OCI-LY7 (cell line): Measurements from ENCODE around the gene SLC17A7.

Source experiments
- EZH2phosphoT487 ChIP-seq: fragments of 200-600 bp; sonication (generic); IDR thresholded peaks from 2 replicates; pipeline ENCODE4 v1.6.1; 2018; ENCODE audit warnings: low read depth, borderline replicate concordance, mild to moderate bottlenecking, mixed run types, antibody characterized with exemption, low read length, moderate library complexity, mixed read lengths
- TF ChIP-seq, protein P1 (sequence below): fragments of 200-600 bp; sonication (generic); conservative IDR thresholded peaks from 2 replicates; pipeline ENCODE4 v1.5.1; 2014; ENCODE audit warnings: mild to moderate bottlenecking, antibody characterized with exemption, low read length, moderate library complexity, mixed read lengths

DNA sequence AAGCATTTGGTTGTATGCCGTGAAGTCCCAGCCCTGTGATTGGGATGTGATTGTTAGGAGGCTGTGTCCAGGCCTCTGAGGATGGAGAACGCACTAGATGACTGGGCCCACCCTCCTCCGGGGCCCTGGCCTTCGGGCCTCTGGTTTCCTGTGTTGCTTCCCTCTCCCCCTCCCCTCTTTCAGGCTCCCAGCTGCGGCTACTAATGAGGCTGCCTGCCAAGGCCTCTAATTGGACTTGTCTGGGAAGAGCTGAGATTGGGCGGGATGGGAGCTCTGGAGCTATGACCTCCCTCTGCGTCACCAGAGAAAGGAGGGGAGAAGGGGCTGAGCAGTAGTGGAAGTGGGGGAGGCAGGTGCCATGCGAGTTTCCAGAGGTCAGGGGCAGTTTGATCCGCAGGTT is 28.0 kb downstream of the SLC17A7 start:
- TF ChIP-seq, protein P1, sequence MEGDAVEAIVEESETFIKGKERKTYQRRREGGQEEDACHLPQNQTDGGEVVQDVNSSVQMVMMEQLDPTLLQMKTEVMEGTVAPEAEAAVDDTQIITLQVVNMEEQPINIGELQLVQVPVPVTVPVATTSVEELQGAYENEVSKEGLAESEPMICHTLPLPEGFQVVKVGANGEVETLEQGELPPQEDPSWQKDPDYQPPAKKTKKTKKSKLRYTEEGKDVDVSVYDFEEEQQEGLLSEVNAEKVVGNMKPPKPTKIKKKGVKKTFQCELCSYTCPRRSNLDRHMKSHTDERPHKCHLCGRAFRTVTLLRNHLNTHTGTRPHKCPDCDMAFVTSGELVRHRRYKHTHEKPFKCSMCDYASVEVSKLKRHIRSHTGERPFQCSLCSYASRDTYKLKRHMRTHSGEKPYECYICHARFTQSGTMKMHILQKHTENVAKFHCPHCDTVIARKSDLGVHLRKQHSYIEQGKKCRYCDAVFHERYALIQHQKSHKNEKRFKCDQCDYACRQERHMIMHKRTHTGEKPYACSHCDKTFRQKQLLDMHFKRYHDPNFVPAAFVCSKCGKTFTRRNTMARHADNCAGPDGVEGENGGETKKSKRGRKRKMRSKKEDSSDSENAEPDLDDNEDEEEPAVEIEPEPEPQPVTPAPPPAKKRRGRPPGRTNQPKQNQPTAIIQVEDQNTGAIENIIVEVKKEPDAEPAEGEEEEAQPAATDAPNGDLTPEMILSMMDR, result no peak
- no peak for TF ChIP-seq EZH2phosphoT487
